Stimulated activated CD4-positive, alpha-beta T cell treated with anti-CD3 and anti-CD28 coated beads, Interleukin-15, amount 100 ng/mL, for 1 hour (primary cell): Measurements from ENCODE around the gene NRP1.

Experiments
- DNase-seq, 2 donors: peaks; one replicate each; pipeline ENCODE4 v3.0.0-alpha.2; 2020; ENCODE audit warnings: low read depth in 1 of 2, low spot score in 1 of 2

The NRP1 gene

GRCh38 chr10:33216661-33217427 lies 117.6 kb downstream of the NRP1 start:
- no peak for DNase-seq

DNA sequence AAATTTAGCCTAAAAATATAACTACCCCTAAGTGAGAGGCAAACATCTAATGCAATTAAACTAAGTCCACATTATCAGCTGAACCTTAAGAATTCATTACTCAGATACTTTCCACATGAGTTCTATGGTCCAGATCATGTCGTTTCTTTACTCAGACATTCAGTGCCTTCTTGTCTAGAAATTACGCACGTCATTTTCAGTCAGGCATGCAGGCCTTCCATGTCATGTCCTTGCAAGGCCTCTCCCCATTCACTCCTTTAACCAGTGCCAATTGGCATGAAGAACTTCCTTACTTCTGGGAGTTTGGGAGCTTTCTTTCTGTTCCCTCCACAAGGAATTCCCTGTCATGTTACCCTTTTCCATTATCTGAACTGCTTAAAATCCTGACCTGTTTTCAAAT lies 118.8 kb downstream of the NRP1 start:
- DNase-seq, result no peak

- no peak for DNase-seq
These were observed 119.3 kb downstream of the NRP1 start for GRCh38 chr10:33215154-33215553.

DNA sequence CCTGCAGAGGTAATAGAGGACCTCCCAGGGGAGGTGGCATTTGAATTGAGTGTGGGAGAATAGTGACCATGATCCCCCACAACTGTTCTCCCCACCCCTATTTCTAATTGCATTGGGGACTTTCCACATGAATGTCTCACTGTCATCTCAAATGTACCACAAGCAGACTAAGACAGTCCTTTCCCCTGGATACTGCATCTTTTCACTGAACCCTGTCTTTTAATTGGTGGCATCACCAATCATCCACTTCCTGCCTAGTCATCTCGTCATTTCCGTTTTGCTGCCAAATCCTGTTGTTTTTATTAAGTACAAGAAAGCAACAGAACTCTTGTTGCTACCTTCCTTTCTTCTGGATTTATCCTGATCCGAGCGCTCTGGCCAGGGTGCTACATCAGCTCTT lies 120.3 kb downstream of the NRP1 start:
- DNase-seq, result no peak

GRCh38 chr10:33212061-33212748 lies 122.3 kb downstream of the NRP1 start:
- no peak for DNase-seq

DNA sequence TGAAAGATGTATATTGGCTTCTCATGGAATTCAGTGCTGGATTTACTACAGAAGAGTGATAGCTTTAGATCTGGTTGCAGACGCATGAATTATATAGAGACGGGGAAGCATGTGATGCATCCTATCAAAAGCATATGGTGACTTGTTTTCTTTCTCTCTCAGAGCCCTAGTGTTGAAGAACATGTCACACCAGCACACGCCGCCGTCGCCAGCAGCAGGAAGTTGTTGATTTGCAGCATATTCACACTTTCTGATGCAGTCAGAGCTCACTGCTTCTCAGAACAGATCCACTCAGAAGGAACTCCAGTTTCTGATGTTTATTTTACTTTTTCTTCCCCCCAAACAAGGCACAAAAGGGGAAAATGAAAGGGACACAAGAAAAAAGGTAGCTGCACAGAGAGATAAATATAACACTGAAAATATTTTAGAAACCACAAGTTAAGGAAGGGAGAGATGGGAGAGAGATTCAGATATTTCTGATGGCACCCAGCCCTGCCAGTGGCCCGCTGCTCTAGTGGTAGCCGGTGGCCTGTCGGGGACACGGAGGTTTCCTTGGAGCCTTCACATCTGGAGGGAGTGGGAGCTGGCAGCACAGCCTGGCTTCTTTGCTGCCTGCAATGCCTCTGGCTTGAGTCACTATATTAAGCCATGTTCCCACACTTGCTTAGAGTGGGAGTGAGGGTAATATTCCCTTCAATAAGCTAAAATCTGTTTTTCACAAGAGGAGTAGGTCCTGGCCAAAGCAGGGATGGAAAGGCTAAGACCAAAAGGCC lies 123.2 kb downstream of the NRP1 start:
- DNase-seq, result no peak

- no peak for DNase-seq
These were observed 124.7 kb downstream of the NRP1 start for GRCh38 chr10:33209802-33210201.

DNA sequence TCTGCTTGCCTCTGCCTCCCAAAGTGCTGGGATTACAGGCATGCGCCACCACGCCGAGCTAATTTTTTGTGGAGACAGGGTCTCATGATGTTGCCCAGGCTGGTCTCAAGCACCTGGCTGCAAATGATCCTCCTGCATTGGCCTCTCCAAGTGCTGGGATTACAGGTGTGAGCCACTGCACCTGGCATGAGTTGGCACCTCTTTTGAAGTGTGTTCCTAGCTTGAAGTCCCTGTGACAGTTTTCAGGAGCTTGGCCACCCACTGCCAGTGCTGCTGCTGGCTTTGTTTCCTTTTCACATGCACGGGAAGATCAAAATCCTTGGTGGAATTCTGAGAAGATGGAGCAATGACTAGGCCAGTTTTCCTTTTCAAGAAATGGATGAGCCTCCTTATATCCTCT lies 126.3 kb downstream of the NRP1 start:
- DNase-seq, result no peak

DNA sequence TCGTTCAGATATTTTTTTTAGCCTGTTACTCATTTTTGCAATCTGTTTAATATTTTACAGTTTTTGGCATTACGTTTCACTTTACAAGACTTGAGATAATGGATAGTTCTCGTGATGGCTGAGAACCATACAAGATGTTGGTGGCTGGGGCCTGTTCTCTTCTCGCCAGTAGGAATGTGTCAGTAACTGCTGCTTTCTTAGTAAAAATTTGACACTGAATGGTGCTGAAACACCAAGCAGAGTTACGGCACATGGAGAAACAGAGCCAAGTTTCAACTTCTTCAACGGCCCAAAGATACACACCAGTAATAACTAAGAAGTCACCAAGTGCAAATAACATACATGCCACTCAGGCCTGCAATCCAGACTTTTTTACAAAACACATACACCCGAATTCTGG lies 130.4 kb downstream of the NRP1 start:
- DNase-seq, result no peak

GRCh38 chr10:33201971-33202370 lies 132.5 kb downstream of the NRP1 start:
- DNase-seq, result no peak

DNA sequence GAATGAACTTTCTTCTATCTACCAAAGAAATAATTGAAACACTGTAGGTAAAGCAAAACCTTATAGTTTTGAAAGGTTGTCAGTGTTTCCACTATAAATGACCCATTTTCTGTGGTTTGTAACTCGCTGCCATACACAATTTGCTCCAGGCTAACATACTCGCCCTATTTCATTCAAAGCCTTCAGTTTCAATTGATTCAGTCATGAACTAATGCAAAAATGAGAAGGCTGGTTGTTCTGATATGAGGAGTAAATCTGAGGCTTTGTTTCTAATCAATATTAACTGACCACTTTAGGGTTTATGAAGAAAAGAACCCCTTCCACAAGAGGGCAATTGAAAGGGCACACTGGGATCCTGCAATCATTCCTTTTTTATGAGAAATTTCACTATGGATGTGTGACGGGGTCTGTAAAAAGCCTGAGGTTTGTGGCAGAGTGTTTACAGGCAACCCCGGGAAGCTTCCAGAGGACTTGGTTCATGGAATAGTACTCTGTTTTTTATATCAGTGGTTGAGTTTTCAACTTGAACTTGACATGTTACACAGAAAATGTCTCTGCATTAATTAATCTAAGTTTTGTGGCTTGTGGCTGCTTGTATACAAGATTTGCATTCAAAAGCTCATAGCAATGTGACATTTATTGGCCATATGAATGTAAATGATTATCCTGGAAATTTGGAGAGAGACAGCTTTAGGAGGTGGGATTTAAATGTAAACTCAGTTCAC lies 133.2 kb downstream of the NRP1 start:
- no peak for DNase-seq

DNA sequence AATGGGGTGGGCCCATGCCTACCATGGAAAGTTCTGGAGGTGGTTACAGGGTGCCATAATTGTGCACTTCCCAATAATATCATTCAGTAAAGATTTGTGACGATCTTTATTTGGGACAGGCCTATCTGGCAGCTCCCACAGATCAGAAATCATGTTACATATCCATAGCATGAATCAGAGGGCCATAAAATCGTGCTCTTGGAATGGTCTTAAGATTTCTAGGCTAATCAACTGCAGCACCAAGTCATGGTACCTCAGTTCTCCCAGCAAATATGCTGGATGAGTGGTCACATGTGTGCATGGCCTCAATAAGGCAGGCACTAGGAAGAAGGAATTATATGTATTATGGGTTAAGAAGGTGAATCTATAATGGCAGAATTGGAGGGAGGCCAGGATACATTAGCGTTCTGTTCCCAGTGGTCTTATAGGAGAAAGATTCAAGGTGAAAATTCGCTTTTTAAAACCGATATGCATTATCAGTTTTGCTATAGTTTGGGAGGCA lies 134.7 kb downstream of the NRP1 start:
- no peak for DNase-seq

GRCh38 chr10:33198610-33199009 lies 135.9 kb downstream of the NRP1 start:
- no peak for DNase-seq

DNA sequence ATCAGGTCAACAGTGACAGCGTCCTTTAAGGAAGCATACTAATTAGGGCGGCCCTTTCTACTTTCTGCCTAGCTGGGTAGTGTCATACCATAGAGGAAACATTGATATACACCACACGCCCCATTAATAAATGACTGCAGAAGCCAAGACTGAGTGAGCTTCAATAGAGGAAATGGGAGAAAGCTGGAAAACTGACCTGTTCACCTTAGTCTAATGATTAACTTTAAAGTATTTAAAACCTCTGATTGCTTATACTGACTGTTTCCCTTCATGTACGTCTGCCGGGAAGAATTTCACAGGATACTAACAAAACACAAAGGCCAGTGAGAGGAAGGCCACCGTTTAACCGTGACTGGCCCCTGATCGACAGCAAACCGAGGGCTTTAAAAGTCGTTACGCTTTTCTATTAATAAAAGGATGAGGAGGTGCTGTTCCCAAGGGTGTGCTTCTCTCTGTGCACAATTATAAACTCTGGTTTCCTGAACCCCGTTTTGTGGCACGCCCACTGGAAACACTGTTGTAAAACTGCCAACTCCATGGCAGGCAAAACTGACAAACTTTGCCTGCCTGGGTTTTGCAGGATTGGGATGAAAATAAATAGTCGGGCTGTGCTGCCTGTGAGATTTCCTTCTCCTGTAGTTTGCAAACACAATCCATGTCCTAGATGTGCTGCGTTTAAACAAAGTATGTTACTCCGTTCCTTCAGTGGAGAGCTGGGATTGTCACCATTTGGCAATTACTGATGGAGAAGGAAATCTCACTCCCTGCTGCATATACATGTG lies 137.6 kb downstream of the NRP1 start:
- DNase-seq, result no peak

DNA sequence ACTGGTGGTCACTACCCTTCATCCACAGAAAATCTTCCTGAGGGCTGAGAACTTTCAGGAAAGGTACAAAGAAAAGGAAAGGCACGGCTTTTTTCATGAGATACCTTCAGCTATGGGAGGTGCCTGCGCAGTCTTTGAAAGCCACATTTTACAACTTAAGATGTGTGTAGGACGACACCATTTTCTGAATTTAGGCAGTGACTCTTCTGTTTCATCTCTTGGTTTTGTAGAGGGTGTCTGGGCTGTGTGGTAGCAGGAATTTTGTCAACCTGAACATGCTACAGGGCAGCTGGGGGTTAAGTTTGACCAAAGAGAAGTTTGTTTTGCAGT lies 138.1 kb downstream of the NRP1 start:
- DNase-seq, result no peak

GRCh38 chr10:33195608-33196376 lies 138.7 kb downstream of the NRP1 start:
- no peak for DNase-seq

DNA sequence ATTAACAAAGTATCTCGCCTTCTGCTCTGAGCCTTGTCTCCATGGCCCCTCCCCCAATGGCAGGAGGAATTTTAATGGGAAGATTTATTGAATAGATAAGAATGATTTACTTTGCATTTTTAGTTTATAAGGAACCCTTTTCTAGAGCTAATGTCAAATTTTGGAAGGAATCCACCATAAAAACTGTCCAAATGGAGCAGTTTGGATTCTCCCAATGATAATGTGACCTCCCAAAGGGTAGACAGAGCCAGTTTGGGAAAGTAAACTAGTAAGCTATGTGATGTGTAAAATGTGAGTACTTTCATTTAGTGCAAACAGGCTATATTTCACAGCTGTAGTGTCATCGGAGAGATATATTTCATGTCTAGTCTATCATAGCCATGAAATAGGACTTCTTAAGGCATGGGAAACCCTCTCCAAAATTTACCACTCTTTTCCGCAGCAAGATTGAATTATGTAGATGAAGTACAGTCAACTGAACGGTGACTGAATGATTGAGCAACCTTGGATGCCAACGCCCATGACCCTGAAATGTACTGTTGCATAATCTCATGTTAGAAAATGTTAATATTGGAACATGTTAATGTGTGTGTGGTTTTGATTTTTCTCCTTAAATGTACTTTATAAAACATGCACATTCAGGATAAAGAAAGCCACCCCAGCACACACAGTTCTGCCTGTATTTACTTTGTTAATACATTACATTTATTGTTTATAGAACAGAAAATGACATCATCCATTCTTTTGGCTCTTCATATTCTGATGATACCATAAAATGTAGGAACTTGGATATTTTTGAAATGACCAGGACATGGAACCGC lies 140.6 kb downstream of the NRP1 start:
- no peak for DNase-seq

DNA sequence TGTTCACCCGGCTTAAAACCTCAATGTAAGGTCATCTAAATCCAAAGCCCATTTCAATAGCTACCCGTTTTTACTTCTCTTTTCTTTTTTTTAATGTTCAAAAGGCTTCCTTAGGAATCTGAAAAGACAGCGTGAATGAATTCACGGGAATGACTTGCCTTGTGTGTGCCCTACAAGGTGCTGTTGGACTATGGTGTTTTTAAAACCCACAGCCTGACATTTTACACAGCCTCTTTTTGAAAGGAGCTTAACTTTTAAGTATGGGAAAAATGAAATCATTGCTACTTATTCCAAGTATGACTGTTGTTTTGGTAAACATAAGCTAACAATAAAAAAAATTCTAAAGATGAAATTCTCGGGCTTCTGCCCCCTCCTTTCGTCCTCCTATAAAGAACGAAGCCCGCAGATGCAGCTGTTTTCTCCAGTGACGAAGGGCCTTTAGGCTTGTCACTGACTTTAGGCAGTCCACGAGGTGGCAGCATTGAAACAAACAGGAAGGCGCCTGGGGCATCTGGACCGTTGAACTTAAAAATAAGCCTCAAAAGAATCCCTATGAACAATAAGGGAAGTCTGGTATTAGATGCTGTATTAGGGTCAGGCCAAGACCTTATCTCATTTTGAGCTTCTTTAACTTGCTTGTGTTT lies 141.3 kb downstream of the NRP1 start:
- peak; percentile 43 to 51 for DNase-seq
